ENCODE measurements around the gene APLN.
A peak's percentile ranks its signal among the peaks of the same experiment; 100 is the strongest.

APLN gene

DNA sequence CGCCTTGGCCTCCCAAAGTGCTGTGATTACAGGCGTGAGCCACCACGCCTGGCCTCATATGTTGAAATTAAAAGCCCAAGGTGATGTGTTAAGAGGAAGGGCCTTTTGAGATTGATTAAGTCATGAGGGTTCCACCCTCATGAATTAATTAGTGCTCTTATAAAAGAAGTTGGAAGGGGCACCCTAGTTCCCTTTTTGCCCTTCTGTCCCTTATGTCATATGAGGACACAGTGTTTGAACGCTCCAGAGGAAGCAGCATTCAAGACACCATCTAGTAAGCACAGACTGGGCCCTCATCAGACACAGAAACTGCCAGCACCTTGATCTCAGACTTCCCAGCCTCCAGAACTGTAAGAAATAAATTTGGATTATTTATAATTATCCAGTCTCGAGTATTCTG lies 5.1 kb upstream of the APLN start:
- DNase-seq (ENCODE audit: low spot score) = no peak

DNA sequence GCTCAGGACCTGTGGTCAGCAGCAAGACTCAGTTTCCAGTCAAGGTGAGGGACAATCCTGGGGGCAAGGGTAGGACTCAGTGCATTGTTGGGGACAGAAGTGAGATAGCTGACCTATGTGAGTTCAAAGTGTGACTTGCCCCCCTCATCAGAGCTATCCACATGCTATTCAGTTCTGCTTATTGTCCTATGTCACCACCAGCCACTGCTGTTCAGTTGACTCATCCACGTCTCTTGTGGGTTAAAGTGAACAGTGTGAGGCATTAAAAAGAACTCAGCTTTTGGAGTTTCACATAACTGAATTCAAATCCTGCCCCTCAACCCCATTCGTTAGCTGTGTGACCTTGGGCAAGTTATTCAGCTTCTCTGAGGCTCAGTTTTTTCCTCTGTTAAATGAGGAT lies 4.4 kb upstream of the APLN start:
- no peak for DNase-seq (ENCODE audit: low spot score)

DNA sequence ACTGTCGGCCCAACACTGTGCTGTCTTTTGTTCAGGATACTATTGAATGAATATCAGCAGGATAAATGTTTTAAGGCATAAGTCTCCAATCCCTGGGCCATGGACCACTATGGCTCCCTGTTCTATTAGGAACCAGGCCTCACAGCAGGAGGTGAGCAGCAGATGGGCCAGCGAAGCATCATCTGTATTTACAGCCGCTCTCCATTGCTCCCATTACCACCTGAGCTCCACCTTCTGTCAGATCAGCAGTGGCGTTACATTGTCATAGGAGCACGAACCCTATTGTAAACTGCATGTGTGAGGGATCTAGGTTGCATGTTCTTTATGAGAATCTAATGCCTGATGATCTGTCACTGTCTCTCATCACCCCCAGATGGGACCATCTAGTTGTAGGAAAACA lies 3.7 kb upstream of the APLN start:
- DNase-seq (ENCODE audit: low spot score) = no peak

DNA sequence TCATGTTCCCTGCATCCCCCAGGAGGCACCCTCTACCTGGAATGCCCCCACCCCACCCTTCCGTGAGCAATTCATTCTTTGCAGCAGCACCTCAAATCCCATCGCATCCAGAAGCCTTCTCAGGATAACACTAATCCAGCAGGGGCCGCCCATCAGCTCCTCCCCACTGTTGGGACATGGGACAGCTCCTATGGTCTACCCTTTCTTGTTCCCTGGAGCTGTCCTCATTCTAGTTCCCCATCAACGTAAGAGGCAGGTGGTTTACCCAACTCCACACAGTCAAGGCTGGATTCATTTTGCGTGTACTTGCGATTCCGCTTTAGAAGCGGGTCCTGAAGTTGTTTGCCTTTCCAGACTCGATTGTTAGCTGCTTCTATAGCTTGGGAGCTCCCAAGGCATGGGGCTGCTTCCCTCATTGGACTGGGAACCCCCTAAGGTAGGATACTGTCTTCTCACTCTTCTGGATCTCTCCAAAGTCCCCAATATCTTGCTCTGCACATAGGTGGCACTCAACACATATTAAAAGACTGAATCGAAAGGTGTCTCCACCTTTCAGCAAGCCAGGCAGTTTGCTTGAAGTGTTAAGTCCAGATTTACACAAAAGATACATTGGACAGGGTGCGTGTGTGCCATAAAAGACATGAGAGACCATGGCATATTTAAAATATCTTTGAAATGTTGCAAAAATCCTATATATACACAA lies 942 bp upstream of the APLN start:
- peak; percentile 34 for DNase-seq (ENCODE audit: low spot score)

DNA sequence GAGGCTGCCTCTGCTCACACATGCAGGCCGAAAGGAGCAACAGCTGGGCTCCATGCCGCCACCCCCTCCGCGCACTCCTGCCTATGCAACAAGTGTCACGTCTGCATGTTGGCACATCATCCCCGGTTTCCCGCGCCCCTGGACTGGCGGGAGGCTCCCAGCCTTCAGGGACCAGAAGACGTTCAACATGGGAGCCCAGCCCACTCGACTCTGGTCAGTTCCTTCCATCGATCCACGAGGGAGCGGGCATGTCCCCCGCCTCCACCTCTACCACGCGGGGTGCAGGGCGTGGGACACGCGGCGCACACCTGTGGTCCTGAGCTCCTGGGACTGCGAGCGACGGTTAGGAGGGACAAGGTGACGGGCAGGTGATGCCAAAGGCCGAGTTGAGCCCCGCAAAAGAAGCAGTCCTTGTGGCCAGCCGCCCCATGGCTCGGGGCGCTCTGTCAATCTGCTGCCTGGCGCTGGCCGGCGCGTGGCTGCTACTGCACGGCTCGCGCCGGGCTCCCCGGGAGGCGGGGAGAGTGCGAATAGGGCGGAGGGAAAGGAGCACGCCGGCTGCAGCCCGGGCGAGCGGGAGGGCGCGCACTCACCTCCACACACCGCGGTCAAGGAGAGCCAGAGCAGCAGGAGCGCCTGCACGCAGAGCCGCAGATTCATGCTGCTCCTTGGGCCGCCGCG lies 645 bp downstream of the APLN start:
- peak; percentile 32 for DNase-seq (ENCODE audit: low spot score)

DNA sequence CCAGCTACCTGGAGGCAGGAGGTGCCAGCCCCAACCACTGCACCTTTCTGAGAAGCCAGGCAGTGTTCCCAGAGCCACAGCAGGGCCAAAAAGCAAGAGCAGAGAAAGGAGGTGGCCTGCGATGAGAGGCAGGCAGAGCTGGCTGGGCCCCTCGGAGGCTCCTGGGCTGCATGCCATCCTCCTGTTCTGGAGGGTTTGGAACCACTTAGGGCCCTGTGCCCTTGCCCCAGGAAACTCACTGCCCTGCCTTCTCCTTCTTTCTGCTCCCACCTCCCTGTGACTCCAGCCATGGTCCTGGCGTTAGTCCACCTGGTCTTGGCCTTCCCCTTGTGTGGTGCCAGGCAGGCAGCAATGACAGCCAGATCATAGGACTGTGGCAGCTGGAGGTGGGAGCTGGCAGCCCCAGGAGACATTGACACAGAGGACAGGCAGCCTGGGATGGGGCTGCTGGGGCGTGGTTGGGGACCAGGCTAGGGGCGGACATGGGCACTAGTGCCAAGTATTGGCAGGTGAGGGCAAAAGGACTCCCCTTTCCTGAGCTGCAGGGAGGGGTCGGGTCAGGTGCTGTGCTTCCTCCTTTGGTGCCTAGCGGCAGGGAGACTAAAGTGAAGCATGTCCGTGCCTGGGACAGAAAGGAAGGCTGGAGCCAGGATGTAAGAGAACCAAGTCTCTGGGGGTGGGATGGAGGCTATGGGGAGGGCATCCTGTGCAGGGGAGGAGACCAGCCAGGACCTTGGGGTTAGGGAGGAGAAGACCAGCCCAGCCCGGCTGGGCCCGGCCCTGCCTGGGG lies 1.4 kb downstream of the APLN start:
- no peak for DNase-seq (ENCODE audit: low spot score)

DNA sequence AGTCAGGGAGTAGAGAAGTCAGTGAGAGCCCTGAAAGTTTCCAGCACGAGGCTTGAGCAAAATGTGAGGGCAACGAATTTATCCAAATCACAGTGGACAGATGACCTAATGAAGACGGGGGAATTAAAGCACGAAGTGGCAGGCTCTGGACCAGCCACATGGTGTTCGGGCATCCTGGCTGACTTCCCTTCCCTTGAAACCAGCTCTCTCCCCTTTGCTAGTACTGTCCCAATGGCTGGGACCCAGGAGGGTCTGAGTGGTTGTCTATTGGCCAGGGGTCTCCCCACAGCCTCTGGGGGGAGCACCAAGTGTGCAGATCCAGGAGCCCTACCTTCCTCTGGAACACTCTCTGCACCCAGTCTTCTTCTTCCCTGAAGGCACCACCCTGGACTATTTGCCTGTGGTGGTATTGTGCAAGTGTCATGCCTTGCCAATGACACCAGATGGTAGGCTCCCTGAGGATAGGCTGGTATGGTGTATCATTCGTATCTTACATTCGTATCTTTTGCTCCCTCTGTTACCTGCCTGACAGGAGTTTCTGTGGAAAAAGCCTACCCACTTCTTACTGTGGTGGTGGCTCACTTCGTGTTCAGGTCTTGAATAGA lies 2.1 kb downstream of the APLN start:
- DNase-seq (ENCODE audit: low spot score) = no peak

DNA sequence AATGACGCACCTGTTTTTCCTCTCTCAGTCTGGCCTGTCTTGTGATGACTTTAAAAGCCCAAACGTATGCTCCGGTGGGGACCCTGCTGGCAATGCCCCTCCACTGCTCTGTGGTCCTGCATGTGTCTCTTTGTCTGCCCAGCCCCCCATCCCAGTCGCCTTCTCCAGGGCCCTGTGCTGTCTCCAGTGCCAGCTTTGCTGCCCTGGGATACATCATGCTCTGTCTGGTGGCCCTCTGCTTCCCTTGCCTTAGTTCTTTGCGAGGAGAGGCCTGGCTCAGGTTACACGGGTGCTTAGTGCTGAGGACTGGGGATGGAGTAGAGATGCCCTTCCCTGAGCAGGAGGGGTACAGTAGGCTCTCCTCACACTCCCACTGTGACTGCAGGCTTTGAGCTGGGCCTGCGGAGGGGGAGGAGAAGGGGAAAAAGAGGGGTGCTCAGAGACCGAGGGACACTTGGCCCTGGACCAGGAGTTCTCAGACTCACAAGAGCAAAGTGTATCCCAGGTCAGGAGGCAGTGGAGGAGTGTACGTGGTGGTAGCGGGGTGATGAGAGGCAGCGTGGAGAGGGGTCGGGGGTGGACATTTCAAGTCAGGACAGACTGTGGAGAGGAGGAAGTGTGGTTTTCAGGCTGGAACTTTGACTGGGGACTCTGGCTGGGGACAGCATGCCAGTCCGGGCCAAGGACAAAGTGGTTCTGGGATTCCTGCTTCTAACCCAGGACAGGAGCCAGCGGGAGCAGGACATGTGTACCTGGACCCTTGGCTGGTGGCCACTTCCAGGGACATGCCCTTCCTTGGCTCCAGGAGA lies 2.8 kb downstream of the APLN start:
- DNase-seq (ENCODE audit: low spot score) = no peak

DNA sequence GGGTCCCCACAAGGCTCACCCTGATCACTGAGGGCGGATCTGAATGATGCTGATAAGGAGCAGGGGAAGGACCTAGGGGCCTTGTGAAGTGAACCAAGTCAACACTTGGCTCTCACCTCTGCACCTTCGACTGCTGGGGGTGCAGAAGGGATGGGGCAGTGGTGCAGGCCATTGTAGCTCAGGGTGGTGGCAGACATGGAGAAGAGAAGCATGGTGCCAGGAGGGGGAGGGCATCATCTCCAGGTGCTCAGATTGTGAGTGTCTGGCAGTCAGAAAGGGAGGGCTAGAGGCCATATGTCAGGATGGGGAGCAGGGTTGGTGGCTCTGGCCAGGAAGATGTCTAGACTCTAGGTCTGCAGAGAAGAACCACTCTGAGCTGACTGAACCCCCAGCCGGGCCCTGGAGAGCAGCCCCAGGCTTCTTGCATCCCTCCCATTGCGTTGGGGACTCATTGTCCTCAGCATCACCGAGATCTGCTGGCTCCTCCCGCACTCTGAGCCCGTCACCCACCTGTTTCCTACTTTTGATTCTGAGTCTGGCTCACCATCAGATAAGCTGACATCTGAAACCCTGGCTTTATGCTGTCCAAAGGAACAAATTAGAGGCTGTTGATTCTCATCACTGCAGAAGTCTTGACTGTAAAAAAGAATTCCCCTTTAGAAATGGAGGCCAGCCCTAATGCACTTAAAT lies 3.8 kb downstream of the APLN start:
- no peak for DNase-seq (ENCODE audit: low spot score)

DNA sequence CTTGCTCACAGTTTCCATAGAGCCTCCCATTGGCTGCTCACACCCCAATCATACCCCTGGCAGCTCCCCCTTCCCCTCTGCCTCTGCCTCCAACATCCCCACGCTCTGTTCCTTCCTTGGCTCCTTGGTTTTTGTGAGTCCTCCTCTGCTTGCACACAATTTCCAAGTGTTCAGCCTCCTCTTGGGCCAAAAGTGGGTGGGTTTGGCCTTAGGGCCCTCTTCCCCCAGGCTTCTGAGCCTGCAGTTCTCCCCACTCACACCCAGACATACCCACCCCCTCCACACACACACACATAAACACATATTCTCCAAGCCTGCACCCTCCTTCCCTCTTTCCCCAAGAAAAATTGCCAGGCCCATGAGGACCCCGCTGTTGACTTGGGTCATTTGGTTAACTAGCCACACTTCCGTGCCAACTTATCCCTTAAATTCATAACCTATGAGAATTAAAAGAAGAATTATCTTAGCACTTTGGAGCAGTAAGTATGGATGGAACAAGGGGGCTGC lies 4.5 kb downstream of the APLN start:
- no peak for DNase-seq (ENCODE audit: low spot score)

DNA sequence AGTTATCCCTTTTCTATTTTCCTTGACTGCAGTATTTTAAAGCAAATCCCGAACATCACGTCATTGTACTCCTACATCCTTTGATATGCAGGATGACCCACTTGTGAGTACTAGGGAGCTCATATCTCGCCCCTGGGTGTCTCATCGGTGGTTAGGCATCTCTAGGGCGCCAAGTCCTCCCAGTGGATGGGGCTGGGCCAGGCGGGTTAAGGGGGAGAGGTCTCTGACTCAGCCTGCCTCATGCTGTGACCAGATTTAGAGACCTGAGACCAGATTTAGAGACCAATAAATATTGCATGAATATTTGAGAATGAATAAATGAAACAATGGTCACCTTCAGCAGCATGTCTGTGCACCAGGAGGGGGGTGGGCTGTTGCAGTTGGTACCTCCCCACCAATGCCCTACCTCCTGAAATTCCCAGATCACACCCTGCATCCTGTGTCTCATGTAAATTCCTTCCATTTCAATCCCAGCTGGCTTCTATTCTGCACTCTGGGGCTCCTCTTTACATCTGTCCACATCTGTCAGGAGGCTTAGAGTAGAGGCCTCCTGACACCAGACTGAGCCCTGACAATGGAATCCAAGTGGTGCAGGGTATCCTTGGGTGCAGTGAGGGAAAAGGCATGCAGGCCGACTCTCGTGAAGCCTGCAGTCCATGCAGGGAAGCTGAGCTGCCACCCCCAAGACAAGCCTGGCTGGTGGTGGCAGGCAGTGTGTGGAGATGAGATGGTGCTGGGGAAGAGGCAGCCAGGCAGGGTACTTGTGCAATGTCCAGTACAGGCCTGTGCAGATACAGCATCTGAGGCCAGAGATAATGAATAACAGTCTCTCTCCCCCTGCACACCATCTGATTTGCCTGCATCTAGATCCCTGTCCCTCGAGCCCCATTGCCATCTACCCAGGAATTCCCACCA lies 5.2 kb downstream of the APLN start:
- DNase-seq (ENCODE audit: low spot score) = no peak

DNA sequence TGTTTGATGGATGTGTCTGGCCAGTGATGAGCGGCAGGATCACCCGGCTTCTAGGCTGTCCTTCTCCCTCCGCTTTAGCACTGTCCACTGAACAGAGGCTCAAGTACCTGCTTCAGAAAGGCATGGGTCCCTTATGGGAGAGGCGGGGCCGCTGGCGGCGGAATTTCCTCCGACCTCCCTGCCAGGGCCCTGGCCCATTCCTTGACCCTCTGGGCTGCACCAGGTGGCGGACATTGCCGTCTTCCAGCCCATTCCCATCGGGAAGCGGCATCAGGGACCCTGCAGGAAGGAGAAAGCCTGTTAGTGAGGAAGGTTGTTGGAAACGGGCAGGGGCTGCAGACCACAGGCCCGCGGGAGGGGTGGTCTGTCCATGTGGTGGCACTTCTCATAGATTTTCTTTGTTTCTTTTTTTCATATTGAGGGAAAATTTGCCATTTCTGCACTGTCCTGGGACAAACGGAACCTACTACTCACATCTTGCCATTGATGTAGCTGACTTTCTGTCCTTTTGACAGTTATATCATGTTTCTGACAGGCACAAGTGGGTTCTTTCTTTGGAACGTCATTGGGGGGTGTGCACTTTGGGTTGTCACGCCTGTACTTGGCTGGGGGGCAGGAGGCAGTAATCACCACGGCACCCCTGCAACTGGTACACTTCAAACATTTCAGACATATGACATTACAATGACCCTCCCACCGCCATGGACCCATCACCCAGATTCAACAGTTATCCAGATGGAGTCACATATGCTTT lies 6.1 kb downstream of the APLN start:
- DNase-seq (ENCODE audit: low spot score) = no peak

DNA sequence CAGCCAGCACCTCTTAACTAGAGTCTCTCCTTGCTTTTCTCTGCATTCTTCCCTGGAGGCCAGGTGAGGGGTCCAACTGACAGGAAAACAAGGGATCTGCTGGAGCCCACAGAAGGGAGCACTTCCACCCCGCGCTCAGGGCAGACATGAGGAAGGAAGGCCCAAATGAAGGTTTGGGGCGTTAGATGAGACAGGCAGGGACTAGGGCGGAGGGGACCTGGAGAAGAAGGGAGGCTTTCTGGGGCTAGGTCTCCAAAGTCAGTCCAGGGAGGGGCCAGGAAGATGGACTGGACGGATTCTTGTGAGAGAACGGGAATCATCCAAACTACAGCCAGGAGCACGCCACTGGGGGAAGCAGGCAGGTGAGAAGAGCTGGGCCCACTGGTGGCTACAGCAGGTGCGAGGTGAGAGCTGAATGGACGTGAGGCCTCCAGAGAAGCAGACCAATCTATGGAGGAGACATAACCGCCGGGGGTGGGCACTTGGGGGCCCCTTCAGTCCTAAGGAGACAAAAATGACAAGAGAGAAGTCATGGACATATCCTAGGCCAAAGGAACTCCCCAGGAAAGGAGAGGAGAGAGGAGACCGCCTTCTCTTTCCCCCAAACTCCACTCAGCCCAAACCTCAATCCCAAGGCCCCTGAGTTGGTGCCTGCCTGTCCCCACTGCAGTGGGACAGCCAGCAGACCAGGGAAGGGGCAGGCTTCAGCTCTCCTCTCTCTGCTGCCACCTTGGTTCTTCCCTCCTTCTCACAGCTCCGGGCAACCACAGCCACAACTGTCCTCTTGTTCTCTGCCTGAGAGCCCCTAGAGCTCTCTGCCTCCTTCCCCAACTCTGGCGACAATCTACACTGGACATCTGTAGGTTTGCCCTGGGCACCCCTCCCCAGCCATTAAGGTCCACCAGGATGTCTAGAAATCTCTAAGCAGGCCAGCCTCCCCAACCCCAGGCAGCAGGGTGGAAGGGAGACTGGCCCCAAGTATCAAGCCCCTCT lies 7.0 kb downstream of the APLN start:
- no peak for DNase-seq (ENCODE audit: low spot score)

DNA sequence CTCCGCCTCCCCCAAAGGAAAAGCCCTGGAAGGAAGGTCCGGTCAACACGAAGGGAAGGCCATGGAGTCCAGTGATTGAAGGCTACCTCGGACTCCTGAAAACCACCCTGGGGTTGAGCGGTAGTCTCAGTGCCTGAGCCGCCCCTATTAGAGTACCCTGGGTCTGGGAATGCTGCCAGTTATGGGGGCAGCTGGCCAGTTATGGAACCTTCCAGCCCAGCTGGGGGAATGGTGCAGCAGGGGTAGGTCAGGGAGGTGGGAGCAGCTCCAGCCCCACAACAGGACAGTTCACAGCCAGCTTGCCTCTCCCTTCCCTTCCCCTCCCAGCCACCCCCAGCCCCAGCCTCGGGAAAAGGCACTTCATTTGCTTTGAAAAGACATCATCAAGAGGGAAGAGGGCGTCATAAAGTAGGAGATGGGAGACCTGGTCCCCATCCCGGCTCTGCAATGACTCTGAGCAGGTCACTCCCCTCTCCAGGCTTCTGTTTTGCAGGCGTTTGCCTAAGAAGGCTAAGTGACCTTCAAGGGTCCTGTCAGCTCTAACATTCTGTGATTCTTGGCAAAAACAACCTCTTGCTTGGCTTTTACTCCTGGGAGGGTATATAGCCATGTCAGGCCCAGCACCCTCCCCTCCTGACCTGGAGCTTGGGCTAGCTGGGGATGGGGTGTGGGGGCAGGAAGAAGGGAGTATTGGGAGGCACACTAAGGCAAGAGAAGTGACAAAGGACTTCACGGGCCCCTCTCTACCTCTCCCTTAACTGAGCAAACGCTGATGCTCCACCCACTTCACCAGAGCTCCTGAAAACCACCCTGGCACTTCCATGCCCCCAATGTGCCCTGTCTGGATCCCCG lies 8.0 kb downstream of the APLN start:
- no peak for DNase-seq (ENCODE audit: low spot score)

DNA sequence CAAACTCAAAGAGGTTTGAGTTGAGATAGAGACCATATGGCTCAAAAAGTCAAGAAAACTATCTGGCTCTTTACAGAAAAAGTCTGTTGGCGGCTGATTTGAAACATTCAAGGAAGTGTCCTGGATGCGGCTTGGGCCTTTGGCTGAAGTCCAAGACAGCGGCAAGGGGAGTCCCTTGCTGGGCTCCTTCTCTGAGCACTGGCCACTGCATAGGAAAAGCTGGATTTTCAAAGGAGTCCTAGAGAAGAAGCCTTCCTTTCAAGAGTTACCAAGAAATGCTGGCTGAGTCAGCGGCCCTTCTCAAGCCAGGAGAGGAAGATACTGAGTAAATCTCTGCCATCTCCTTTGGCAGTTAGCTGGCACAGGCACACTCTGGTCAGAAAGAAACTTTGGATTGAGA lies 12.1 kb downstream of the APLN start:
- DNase-seq (ENCODE audit: low spot score) = no peak

DNA sequence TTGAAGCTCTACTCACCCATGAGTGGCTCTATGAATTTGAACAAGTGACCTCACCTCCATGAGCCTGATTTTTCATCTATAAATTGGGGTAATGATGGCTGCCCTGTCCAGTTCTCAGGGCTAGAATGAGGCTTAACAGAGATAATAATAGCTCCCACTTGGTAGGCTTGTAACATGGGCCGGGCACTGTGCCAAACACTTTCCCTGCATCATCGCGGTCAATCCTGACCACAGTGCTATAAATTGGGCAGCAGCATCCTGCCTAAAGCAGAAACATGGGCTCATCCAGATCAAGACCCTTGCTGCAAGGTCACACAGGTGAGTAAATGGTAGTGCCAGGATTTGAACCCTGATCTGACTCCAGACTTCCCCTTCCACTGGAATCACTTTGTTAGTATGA lies 12.8 kb downstream of the APLN start:
- peak; percentile 23 for DNase-seq (ENCODE audit: low spot score)

DNA sequence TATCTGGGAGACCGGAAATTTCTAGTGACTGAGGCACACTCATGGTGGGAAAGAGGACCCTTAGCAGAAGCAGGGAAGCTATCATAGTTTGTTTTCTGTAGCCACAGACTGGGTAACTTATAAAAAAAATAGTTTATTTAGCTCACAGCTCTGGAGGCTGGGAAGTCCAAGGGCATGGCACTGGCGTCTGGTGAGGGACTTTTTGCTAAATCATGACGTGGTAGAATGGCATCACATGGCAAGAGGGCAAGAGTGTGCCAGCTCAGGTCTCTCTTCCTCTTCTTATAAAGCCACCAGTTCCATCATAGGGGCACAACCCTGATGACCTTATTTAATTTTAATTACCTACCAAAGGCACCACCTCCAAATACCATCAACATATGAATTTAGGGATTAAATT lies 13.3 kb downstream of the APLN start:
- DNase-seq (ENCODE audit: low spot score) = no peak
